ENCODE data around the gene SMNDC1.
"Not testable (repeated sequence)": the region's sequence is repeated elsewhere in the genome, so short reads cannot be mapped to it uniquely, and the experiment has no call there.

The SMNDC1 gene

GRCh38 chr10:110258542-110258941 lies 46.2 kb downstream of the SMNDC1 start:
- Histone ChIP-seq H2AFZ (ENCODE audit: low read depth, low read length) (no peak overlapping the region), H3K79me2 (ENCODE audit: low read length) (no peaks in the 10 kb centered on the region), H3K9me3 (ENCODE audit: insufficient read depth, low read length) (no peaks in the 10 kb centered on the region), H3K4me2 (ENCODE audit: low read length) (no peak overlapping the region), H3K4me3 (ENCODE audit: low read length) (no peak overlapping the region), H3K9ac (ENCODE audit: low read length) (no peak overlapping the region), H3K36me3 (replicated peaks; ENCODE audit: low read depth, low read length) (peaks cover 4% of the 10 kb centered on the region), H4K20me1 (ENCODE audit: insufficient read depth, low read length) (peaks cover 37% of the 10 kb centered on the region), H3K4me1 (ENCODE audit: low read length) (peaks cover 3% of the 10 kb centered on the region; the same call in 1 of the 2 replicates), H3K27me3 (ENCODE audit: low read depth, low read length) (peaks cover 72% of the 10 kb centered on the region), H3K27ac (ENCODE audit: low read length) (no peak overlapping the region)
- no peak for TF ChIP-seq EZH2phosphoT487 (IDR thresholded peaks at IDR 0.05; ENCODE audit: low read depth)
- TF ChIP-seq, protein P1, sequence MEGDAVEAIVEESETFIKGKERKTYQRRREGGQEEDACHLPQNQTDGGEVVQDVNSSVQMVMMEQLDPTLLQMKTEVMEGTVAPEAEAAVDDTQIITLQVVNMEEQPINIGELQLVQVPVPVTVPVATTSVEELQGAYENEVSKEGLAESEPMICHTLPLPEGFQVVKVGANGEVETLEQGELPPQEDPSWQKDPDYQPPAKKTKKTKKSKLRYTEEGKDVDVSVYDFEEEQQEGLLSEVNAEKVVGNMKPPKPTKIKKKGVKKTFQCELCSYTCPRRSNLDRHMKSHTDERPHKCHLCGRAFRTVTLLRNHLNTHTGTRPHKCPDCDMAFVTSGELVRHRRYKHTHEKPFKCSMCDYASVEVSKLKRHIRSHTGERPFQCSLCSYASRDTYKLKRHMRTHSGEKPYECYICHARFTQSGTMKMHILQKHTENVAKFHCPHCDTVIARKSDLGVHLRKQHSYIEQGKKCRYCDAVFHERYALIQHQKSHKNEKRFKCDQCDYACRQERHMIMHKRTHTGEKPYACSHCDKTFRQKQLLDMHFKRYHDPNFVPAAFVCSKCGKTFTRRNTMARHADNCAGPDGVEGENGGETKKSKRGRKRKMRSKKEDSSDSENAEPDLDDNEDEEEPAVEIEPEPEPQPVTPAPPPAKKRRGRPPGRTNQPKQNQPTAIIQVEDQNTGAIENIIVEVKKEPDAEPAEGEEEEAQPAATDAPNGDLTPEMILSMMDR (IDR thresholded peaks at IDR 0.05; ENCODE audit: low read depth, low read length) = no peak

GRCh38 chr10:110254467-110254866 lies 50.3 kb downstream of the SMNDC1 start:
- H2AFZ ChIP-seq (ENCODE audit: low read depth, low read length) = no peak overlapping the region
- H3K36me3 ChIP-seq (replicated peaks; ENCODE audit: low read depth, low read length) = peaks cover 4% of the 10 kb centered on the region
- H3K9ac ChIP-seq (ENCODE audit: low read length) = no peak overlapping the region
- no peak overlapping the region for H3K4me3 ChIP-seq (ENCODE audit: low read length)
- no peaks in the 10 kb centered on the region for H3K9me3 ChIP-seq (ENCODE audit: insufficient read depth, low read length)
- TF ChIP-seq, protein P1 (IDR thresholded peaks at IDR 0.05; ENCODE audit: low read depth, low read length) = no peak
- no peak for TF ChIP-seq EZH2phosphoT487 (IDR thresholded peaks at IDR 0.05; ENCODE audit: low read depth)
- H3K79me2 ChIP-seq (ENCODE audit: low read length) = no peaks in the 10 kb centered on the region
- peaks cover 72% of the 10 kb centered on the region for H3K27me3 ChIP-seq (ENCODE audit: low read depth, low read length)
- peaks cover 21% of the 10 kb centered on the region for H3K4me1 ChIP-seq (ENCODE audit: low read length)
- H3K4me2 ChIP-seq (ENCODE audit: low read length) = no peak overlapping the region
- no peak overlapping the region for H3K27ac ChIP-seq (ENCODE audit: low read length)
- peaks cover 50% of the 10 kb centered on the region for H4K20me1 ChIP-seq (ENCODE audit: insufficient read depth, low read length)

GRCh38 chr10:110252151-110252550 lies 52.6 kb downstream of the SMNDC1 start:
- H4K20me1 ChIP-seq (ENCODE audit: insufficient read depth, low read length) = peaks cover 54% of the 10 kb centered on the region
- H2AFZ ChIP-seq (ENCODE audit: low read depth, low read length) = no peak overlapping the region
- H3K27me3 ChIP-seq (ENCODE audit: low read depth, low read length) = peaks cover 69% of the 10 kb centered on the region
- no peaks in the 10 kb centered on the region for H3K79me2 ChIP-seq (ENCODE audit: low read length)
- H3K36me3 ChIP-seq (replicated peaks; ENCODE audit: low read depth, low read length) = peaks cover 4% of the 10 kb centered on the region
- no peak overlapping the region for H3K9ac ChIP-seq (ENCODE audit: low read length)
- no peaks in the 10 kb centered on the region for H3K9me3 ChIP-seq (ENCODE audit: insufficient read depth, low read length)
- no peak overlapping the region for H3K4me3 ChIP-seq (ENCODE audit: low read length)
- H3K27ac ChIP-seq (ENCODE audit: low read length) = no peak overlapping the region
- peaks cover 26% of the 10 kb centered on the region for H3K4me1 ChIP-seq (ENCODE audit: low read length)
- TF ChIP-seq EZH2phosphoT487 (IDR thresholded peaks at IDR 0.05; ENCODE audit: low read depth) = no peak
- TF ChIP-seq, protein P1 (IDR thresholded peaks at IDR 0.05; ENCODE audit: low read depth, low read length) = no peak
- no peak overlapping the region for H3K4me2 ChIP-seq (ENCODE audit: low read length)

- not testable (repeated sequence) for H3K4me3 ChIP-seq (ENCODE audit: low read length); H3K79me2 ChIP-seq (ENCODE audit: low read length); H3K27ac ChIP-seq (ENCODE audit: low read length); H3K36me3 ChIP-seq (replicated peaks; ENCODE audit: low read depth, low read length); H2AFZ ChIP-seq (ENCODE audit: low read depth, low read length); H3K9ac ChIP-seq (ENCODE audit: low read length); H3K9me3 ChIP-seq (ENCODE audit: insufficient read depth, low read length)
- Histone ChIP-seq H4K20me1 (ENCODE audit: insufficient read depth, low read length) (peaks cover 54% of the 10 kb centered on the region), H3K27me3 (ENCODE audit: low read depth, low read length) (peaks cover 65% of the 10 kb centered on the region), H3K4me2 (ENCODE audit: low read length) (peak overlapping the region; percentile 14; the same call in 1 of the 2 replicates), H3K4me1 (ENCODE audit: low read length) (peaks cover 26% of the 10 kb centered on the region)
Measured at GRCh38 chr10:110251392-110251791, 53.3 kb downstream of the SMNDC1 start.

- not testable (repeated sequence) for H3K27ac ChIP-seq (ENCODE audit: low read length); H2AFZ ChIP-seq (ENCODE audit: low read depth, low read length); H3K9ac ChIP-seq (ENCODE audit: low read length); H3K4me2 ChIP-seq (ENCODE audit: low read length); H3K9me3 ChIP-seq (ENCODE audit: insufficient read depth, low read length); H3K4me3 ChIP-seq (ENCODE audit: low read length); H3K79me2 ChIP-seq (ENCODE audit: low read length); H3K36me3 ChIP-seq (replicated peaks; ENCODE audit: low read depth, low read length)
- H4K20me1 ChIP-seq (ENCODE audit: insufficient read depth, low read length) = peaks cover 59% of the 10 kb centered on the region
- peaks cover 74% of the 10 kb centered on the region for H3K27me3 ChIP-seq (ENCODE audit: low read depth, low read length)
- peaks cover 25% of the 10 kb centered on the region for H3K4me1 ChIP-seq (ENCODE audit: low read length)
Measured at GRCh38 chr10:110249489-110249888, 55.2 kb downstream of the SMNDC1 start.

DNA sequence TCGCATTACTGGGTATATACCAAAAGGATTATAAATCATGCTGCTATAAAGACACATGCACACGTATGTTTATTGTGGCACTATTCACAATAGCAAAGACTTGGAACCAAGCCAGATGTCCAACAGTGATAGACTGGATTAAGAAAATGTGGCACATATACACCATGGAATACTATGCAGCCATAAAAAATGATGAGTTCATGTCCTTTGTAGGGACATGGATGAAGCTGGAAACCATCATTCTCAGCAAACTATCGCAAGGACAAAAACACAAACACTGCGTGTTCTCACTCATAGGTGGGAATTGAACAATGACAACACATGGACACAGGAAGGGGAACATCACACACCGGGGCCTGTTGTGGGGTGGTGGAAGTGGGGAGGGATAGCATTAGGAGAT lies 56.9 kb downstream of the SMNDC1 start:
- not testable (repeated sequence) for H2AFZ ChIP-seq (ENCODE audit: low read depth, low read length); H3K27ac ChIP-seq (ENCODE audit: low read length); H3K4me3 ChIP-seq (ENCODE audit: low read length); H3K79me2 ChIP-seq (ENCODE audit: low read length); H3K9ac ChIP-seq (ENCODE audit: low read length); H3K4me2 ChIP-seq (ENCODE audit: low read length); H3K9me3 ChIP-seq (ENCODE audit: insufficient read depth, low read length); H3K36me3 ChIP-seq (replicated peaks; ENCODE audit: low read depth, low read length)
- Histone ChIP-seq H4K20me1 (ENCODE audit: insufficient read depth, low read length) (peaks cover 56% of the 10 kb centered on the region), H3K27me3 (ENCODE audit: low read depth, low read length) (peaks cover 69% of the 10 kb centered on the region), H3K4me1 (ENCODE audit: low read length) (peaks cover 23% of the 10 kb centered on the region)

Data from OCI-LY3 (cell line).